T-cell (primary cell): Measurements from ENCODE around the gene PNPLA1. TPM values are rescaled to one million over a fixed set of nuclear protein-coding genes. Genes with fewer than 3 reads are reported as not detected.

Source experiments
- ATAC-seq, 4 experiments: fragments of 200-7000 bp in 3 of 4; fragments of 150-1000 bp in 1 of 4; cut with Tn5 transposase; replicated peaks in 1 of 4; 1 replicate in 3 of 4; 2 replicates in 1 of 4; pipeline ENCODE4 v1.10.0; 2021; ENCODE audit warnings: moderate library complexity in 3 of 4, mild to moderate bottlenecking in 2 of 4, moderate number of reproducible peaks in 1 of 4
- CTCF ChIA-PET, 2 donors: fragments of 300-600 bp; sonication (Branson Sonifier 250); formaldehyde crosslinking; loops; one replicate each; lab custom pipeline; 2022; ENCODE audit warnings: antibody characterized with exemption in 2 of 2; lab: Charles Lee
- POLR2A ChIA-PET, 2 donors: fragments of 300-600 bp; sonication (Branson Sonifier 250); formaldehyde crosslinking; loops; one replicate each; lab custom pipeline; 2022; ENCODE audit warnings: antibody characterized with exemption in 2 of 2; lab: Charles Lee
- DNase-seq, 35 experiments: peaks; one replicate each; pipeline versions ENCODE4 v3.0.0 to v3.0.0-alpha.2; 2013 to 2023
- H3K27ac ChIP-seq: one replicate; pipeline ENCODE4 v1.5.1; 2013; ENCODE audit warnings: low read length
- H3K27me3 ChIP-seq, 2 experiments: replicated peaks in 1 of 2; 1 replicate in 1 of 2; 2 replicates in 1 of 2; pipeline versions ENCODE4 v1.6.1 to v1.7.0; 2013; ENCODE audit warnings: low read length in 1 of 2, mixed read lengths in 1 of 2; ENCODE audit not compliant: control insufficient read depth in 2 of 2, insufficient read depth in 2 of 2; ENCODE audit errors: extremely low read depth in 1 of 2
- H3K36me3 ChIP-seq, 2 donors: 1 replicate in 1 of 2; 2 replicates in 1 of 2; pipeline versions ENCODE4 v1.6.1 to v1.7.0; 2013; ENCODE audit warnings: low read length in 1 of 2; ENCODE audit not compliant: control insufficient read depth in 2 of 2, insufficient read depth in 1 of 2; ENCODE audit errors: extremely low read depth in 1 of 2
- H3K4me1 ChIP-seq, 2 experiments: 1 replicate in 1 of 2; 2 replicates in 1 of 2; pipeline versions ENCODE4 v1.6.1 to v1.7.0; 2013; ENCODE audit warnings: low read length in 2 of 2, mixed read lengths in 1 of 2; ENCODE audit not compliant: insufficient read depth in 2 of 2, control insufficient read depth in 1 of 2; ENCODE audit errors: extremely low read depth in 1 of 2
- H3K4me3 ChIP-seq, 2 donors: 1 replicate in 1 of 2; 2 replicates in 1 of 2; pipeline versions ENCODE4 v1.5.1 to v1.7.0; 2013; ENCODE audit warnings: mild to moderate bottlenecking in 2 of 2, low read length in 1 of 2, moderate library complexity in 1 of 2; ENCODE audit not compliant: control insufficient read depth in 1 of 2; ENCODE audit errors: extremely low read depth in 1 of 2
- H3K9me3 ChIP-seq: 2 replicates; pipeline ENCODE4 v1.7.0; 2013
- H3K27ac Mint-ChIP-seq, 2 donors: one replicate each; pipeline ENCODE4 v1.8.0; 2020 to 2021; ENCODE audit warnings: mild to moderate bottlenecking in 2 of 2, mixed read lengths in 2 of 2
- H3K27me3 Mint-ChIP-seq, 2 donors: one replicate each; pipeline ENCODE4 v1.8.0; 2021 to 2022; ENCODE audit warnings: mixed read lengths in 2 of 2
- H3K36me3 Mint-ChIP-seq: one replicate; pipeline ENCODE4 v1.8.0; 2021; ENCODE audit warnings: mixed read lengths
- H3K4me1 Mint-ChIP-seq, 3 donors: one replicate each; pipeline ENCODE4 v1.8.0; 2020 to 2022; ENCODE audit warnings: mixed read lengths in 3 of 3, mild to moderate bottlenecking in 1 of 3
- H3K4me3 Mint-ChIP-seq, 3 donors: one replicate each; pipeline ENCODE4 v1.8.0; 2020 to 2022; ENCODE audit warnings: mild to moderate bottlenecking in 3 of 3, mixed read lengths in 3 of 3, moderate library complexity in 3 of 3
- H3K9me3 Mint-ChIP-seq, 3 donors: one replicate each; pipeline ENCODE4 v1.8.0; 2020 to 2022; ENCODE audit warnings: mixed read lengths in 3 of 3
- WGBS: methylation state at CpG from one replicate; pipeline ENCODE4 v1.1.5; 2013; ENCODE audit warnings: missing lambda C conversion rate; ENCODE audit not compliant: insufficient coverage; 5-methylcytosine and 5-hydroxymethylcytosine counted together
- total RNA-seq, 35 experiments: library from RNA in 6 of 35; stranded (reverse) in 6 of 35; fragments of 120-200 nt in 1 of 35; gene quantifications; one replicate each; pipeline versions ENCODE4 v1.2.1 to v1.2.4 and lab custom pipeline; 2013 to 2026

The PNPLA1 gene
- total RNA-seq, 5 donors from 2014 or later (not counting 1 experiment from before 2014, with no cell fraction given): 0.20 to 0.22 TPM; not detected in 3

DNA sequence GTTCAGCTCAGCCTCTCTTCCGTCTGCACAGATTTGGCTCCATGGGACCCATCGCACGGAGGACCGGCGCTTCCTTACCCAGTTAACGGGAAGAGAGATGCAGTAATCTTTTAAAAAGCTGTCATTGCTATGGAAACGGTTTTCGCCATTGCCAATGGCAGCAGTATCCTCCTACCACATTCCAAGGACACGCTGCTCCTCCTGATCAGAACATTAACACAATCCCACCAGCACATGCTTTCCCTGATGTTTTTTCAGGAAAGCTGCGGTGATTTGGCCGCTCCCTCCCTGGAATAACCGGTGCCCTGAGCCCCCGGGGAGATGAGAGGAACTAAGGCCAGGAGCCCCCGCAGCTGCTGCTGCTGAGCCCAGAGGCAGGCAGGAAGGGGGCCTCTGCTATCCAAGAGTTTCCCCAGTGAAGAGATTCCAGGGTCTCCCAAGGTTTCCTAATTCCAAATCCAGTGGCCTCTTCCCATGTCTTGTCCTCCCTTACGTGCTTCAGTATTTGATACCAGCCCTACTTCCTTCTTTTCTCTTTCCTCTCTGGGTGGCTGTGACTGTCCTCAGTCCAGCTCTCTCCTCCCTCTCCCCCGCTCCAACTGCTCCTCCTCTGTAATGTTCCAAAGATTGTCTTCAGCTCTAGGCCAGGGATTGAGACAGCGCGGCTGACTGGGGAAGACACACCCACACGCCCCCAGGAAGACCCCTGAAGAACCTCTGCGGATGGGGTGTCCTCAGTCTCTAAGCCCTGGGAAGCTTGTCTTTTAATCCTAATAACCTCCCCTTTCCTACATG lies 64.3 kb downstream of the PNPLA1 start:
- POLR2A ChIA-PET: no interaction called here
- H3K4me3 Mint-ChIP-seq: no peak overlapping the region
- no peak overlapping the region for H3K27ac ChIP-seq

DNA sequence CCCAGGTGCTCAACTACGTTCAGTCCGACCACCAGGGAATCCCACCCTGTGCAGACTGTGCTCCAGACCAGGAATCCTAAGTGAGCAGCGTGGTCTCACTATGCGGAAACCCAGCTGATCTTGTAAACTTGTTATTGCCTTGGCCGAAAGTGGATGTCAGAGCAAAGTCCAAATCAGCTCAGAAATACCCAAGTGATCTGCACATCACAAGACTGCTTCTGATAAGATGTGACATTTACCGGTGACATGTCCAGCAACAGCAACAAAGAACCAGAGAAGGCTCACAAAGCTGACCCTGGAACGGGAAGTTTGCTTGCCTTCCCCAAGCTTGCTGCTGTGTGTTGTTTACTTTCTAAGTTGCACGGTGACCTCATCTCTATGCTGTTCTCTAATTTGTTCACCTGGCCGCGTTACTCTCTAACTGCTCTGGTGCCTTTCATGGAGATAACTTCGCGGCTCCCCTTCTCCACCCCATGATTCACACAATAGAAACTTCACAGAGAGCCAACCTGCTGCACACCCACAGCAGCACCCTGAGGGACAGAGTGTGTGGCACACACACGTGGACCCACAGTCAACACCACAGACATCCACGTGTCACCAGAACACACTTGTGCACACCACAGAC lies 65.1 kb downstream of the PNPLA1 start:
- no peaks in the 10 kb centered on the region for H3K36me3 Mint-ChIP-seq
- WGBS: 86% methylated on average over 10 of the region's 14 CpGs
- CTCF ChIA-PET: no interaction called here

More for the DNA sequence above, 64.3 kb downstream of the PNPLA1 start:
- H3K4me3 ChIP-seq: no peak overlapping the region
- no peaks in the 10 kb centered on the region for H3K9me3 ChIP-seq
- peaks cover 8 to 21% (median 12%) of the 10 kb centered on the region in 3 donors for H3K4me1 Mint-ChIP-seq
- peaks cover 6 to 38% of the 10 kb centered on the region in 2 experiments for H3K27me3 ChIP-seq
- H3K9me3 Mint-ChIP-seq: no peaks in the 10 kb centered on the region
- ATAC-seq (no peak), DNase-seq (no peak)
- H3K36me3 ChIP-seq: no peaks in the 10 kb centered on the region
- H3K4me1 ChIP-seq: peaks cover 3 to 11% of the 10 kb centered on the region in 2 experiments
- no peaks in the 10 kb centered on the region for H3K36me3 Mint-ChIP-seq
- no peak overlapping the region for H3K27ac Mint-ChIP-seq
- peaks cover 26 to 36% of the 10 kb centered on the region in 2 donors for H3K27me3 Mint-ChIP-seq
- WGBS: 66% methylated on average over 13 of the region's 20 CpGs
- CTCF ChIA-PET: interaction anchor here in 1 of 2 donors (0.6 kb wide), 1 partner anchor 361 kb away, joined by 3 read pairs; no protein-coding TSS in a partner anchor

DNA sequence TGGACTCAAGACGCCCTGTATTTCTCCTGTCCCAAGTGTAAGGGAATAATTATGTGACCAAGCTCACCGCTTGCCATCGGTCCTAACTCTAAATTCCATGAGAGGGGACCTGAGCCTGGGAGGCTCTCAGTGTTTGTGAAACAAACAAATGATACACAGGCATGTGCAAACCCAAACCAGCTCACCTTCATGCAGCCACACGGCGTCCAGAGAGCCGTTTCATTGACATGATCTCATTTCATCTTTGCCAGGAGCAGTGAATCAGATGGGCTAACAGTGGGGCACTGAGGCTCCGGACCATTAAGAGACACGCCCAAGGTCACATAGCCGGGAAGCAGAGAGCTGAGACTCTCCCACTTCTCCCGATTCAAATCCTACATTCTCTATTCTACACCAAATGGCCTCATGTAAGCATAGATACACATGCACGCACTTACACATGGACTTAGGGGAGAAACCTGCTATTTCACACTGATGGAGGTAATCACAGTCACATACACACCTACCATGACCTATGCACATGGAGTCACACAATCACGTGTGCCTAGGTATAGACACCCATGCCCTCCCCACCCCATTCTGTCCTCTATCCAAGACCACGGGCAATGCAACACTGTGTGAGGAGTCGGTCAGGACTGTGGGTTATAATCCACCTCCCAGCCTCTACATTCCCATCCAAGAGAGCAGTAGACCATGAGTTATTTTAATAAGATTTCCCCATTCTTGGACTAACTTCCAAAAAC lies 65.8 kb downstream of the PNPLA1 start:
- H3K27me3 ChIP-seq: peaks cover 10 to 43% of the 10 kb centered on the region in 2 experiments
- no peaks in the 10 kb centered on the region for H3K9me3 ChIP-seq
- no peak overlapping the region for H3K4me3 ChIP-seq
- ChIA-PET POLR2A (no interaction called here), CTCF (no interaction called here)
- peaks cover 12 to 22% (median 13%) of the 10 kb centered on the region in 3 donors for H3K4me1 Mint-ChIP-seq
- DNase-seq: no peak
- H3K4me1 ChIP-seq: peaks cover 3 to 13% of the 10 kb centered on the region in 2 experiments
- ATAC-seq: no peak
- H3K27ac ChIP-seq: no peak overlapping the region
- H3K27me3 Mint-ChIP-seq: peaks cover 26 to 44% of the 10 kb centered on the region in 2 donors
- no peaks in the 10 kb centered on the region for H3K9me3 Mint-ChIP-seq
- H3K27ac Mint-ChIP-seq: no peak overlapping the region
- H3K4me3 Mint-ChIP-seq: no peak overlapping the region
- no peaks in the 10 kb centered on the region for H3K36me3 ChIP-seq
- 85% methylated on average over 11 of the region's 14 CpGs for WGBS
- H3K36me3 Mint-ChIP-seq: no peaks in the 10 kb centered on the region

More for the DNA sequence above, 65.1 kb downstream of the PNPLA1 start:
- Mint-ChIP-seq H3K9me3 (no peaks in the 10 kb centered on the region), H3K4me3 (no peak overlapping the region), H3K4me1 (peaks cover 8 to 21% (median 12%) of the 10 kb centered on the region in 3 donors), H3K27ac (no peak overlapping the region), H3K27me3 (peaks cover 26 to 39% of the 10 kb centered on the region in 2 donors)
- Histone ChIP-seq H3K27ac (no peak overlapping the region), H3K4me1 (peaks cover 3 to 11% of the 10 kb centered on the region in 2 experiments), H3K4me3 (no peak overlapping the region), H3K36me3 (no peaks in the 10 kb centered on the region), H3K9me3 (no peaks in the 10 kb centered on the region), H3K27me3 (peaks cover 7 to 39% of the 10 kb centered on the region in 2 experiments)
- POLR2A ChIA-PET: no interaction called here
- DNase-seq (no peak), ATAC-seq (no peak)

DNA sequence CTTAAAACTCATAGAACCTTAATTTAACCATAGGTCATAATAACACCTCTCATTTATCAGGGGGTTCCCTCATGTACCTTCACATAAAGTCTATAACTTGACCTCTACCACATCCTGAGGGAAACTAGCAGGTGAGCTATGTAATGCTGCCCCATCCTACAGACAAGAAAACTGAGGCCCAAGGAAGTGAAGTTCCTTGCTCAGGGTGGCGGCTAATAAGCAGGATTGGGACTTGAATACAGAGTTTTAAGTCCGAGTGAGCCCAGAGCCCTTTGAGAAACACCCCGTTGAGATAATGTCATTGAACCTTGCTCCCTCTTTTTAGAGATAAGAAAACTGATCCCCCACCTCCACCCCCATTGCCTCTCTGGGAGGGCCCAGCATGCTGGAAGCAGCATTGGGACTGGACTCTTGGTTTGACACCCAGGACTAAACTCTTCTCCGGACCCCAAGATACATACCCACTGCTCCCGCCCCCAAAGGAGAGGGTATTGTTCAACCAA lies 66.4 kb downstream of the PNPLA1 start:
- Histone ChIP-seq H3K4me3 (no peak overlapping the region), H3K9me3 (no peaks in the 10 kb centered on the region), H3K27ac (no peak overlapping the region), H3K36me3 (no peaks in the 10 kb centered on the region), H3K4me1 (peaks cover 3 to 20% of the 10 kb centered on the region in 2 experiments), H3K27me3 (peaks cover 10 to 48% of the 10 kb centered on the region in 2 experiments)
- ChIA-PET POLR2A (no interaction called here), CTCF (no interaction called here)
- Mint-ChIP-seq H3K4me3 (no peak overlapping the region), H3K27me3 (peaks cover 29 to 47% of the 10 kb centered on the region in 2 donors), H3K36me3 (no peaks in the 10 kb centered on the region), H3K27ac (no peak overlapping the region), H3K9me3 (no peaks in the 10 kb centered on the region), H3K4me1 (peaks cover 16 to 26% (median 18%) of the 10 kb centered on the region in 3 donors)
- no peak for DNase-seq
- ATAC-seq: no peak
- WGBS: 95% methylated on average over 4 of the region's 5 CpGs

DNA sequence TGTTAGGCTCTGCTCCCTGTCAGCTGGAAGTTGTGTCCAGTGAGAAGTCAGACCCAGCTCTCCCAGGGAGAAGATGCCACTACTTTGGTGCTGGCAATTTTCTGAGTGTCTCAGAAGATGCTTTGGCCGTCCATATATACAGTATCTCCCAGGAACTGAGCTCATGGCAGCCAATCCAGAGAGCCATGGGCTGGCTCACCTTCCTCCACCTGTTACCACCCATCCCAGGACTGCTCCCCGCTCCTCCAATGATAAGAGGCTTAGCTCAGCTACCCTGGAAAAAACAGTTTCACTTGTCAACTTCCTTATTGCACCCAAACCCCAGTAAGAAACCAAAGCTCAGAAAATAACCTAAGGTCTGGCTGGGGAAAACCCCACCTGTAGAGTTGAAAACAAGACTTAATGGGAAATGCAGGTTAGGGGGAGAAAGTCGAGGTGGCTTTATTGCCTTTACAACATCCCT lies 67.0 kb downstream of the PNPLA1 start, which contains the start of gene BNIP5:
Gene BNIP5, minus strand, starts transcription at position 110 of the 463 bp plus-strand sequence. CDS start 6,198 bp downstream, outside the sequence.
- Mint-ChIP-seq H3K4me3 (no peak within 1 kb of the TSS), H3K4me1 (peaks cover 16 to 26% (median 18%) of the 10 kb centered on the region in 3 donors), H3K27me3 (peaks cover 29 to 47% of the 10 kb centered on the region in 2 donors), H3K9me3 (no peaks in the 10 kb centered on the region), H3K27ac (peak within 1 kb of the TSS; percentile 62 to 65), H3K36me3 (no peaks in the 10 kb centered on the region)
- Histone ChIP-seq H3K36me3 (no peaks in the 10 kb centered on the region), H3K9me3 (no peaks in the 10 kb centered on the region), H3K27me3 (peaks cover 10 to 46% of the 10 kb centered on the region in 2 experiments), H3K4me1 (peaks cover 3 to 23% of the 10 kb centered on the region in 2 experiments), H3K4me3 (no peak within 1 kb of the TSS), H3K27ac (no peak within 1 kb of the TSS)
- DNase-seq (peak in 1 of 35 experiments; percentile 57), ATAC-seq (peak in 1 of 4 experiments; percentile 77)
- ChIA-PET POLR2A (no interaction called here), CTCF (no interaction called here)
- 70% methylated on average over 1 of the region's 3 CpGs for WGBS
